GM12878 (cell line): ENCODE data around the gene STMP1. TPM values are rescaled to one million over a fixed set of nuclear protein-coding genes. Genes with fewer than 3 reads are reported as not detected.

ENCODE experiments used
- ATAC-seq: fragments of 200-7000 bp; cut with Tn5 transposase; 3 replicates; pipeline ENCODE4 v1.9.1; 2020; ENCODE audit warnings: mild to moderate bottlenecking, moderate library complexity
- BruUV-seq: library from RNA; stranded (reverse); fragments of 400-500 nt; replicated peaks from 2 replicates; lab custom pipeline; 2021; lab: Mats Ljungman, UMichigan
- CTCF ChIA-PET: fragments of 300-600 bp; sonication (Branson Sonifier 250); formaldehyde crosslinking; extraction: SDS; loops from one replicate; lab custom pipeline; 2021; ENCODE audit warnings: inconsistent platforms; lab: Yijun Ruan, JAX
- POLR2A ChIA-PET: fragments of 350-600 bp; formaldehyde crosslinking; extraction: SDS; loops from one replicate; lab custom pipeline; 2021; ENCODE audit warnings: inconsistent platforms; lab: Charles Lee
- RAD21 ChIA-PET: fragments of 300-600 bp; sonication (Branson Sonifier 250); formaldehyde crosslinking; loops from one replicate; lab custom pipeline; 2023; ENCODE audit warnings: antibody characterized with exemption; ENCODE audit not compliant: unreplicated experiment; lab: Charles Lee
- SMC1A ChIA-PET: fragments of 300-600 bp; sonication (Branson Sonifier 250); formaldehyde crosslinking; loops from one replicate; lab custom pipeline; 2023; ENCODE audit not compliant: unreplicated experiment, uncharacterized antibody; lab: Charles Lee
- DNase-seq: peaks from one replicate; pipeline ENCODE4 v3.0.0-alpha.2; 2011; ENCODE audit warnings: low read depth, low spot score
- FAIRE-seq: peaks from 3 replicates; lab custom pipeline; 2011; peaks lifted over from hg19 to GRCh38; lab: Jason Lieb, UNC
- H2AFZ ChIP-seq: 2 replicates; pipeline ENCODE4 v1.6.0; 2011; ENCODE audit warnings: low read depth, low read length, control low read depth; ENCODE audit not compliant: control insufficient read depth
- H3K27ac ChIP-seq: 2 replicates; pipeline ENCODE4 v1.5.1; 2011; ENCODE audit warnings: control low read depth; ENCODE audit not compliant: control insufficient read depth, insufficient read depth
- H3K27me3 ChIP-seq, 2 experiments: replicated peaks in 1 of 2; 2 replicates each; pipeline versions ENCODE4 v1.6.0 to v1.6.1; 2011; ENCODE audit warnings: low read length in 1 of 2; ENCODE audit not compliant: control insufficient read depth in 2 of 2, insufficient read depth in 2 of 2
- H3K36me3 ChIP-seq, 2 experiments: 2 replicates each; pipeline ENCODE4 v1.5.1; 2011; ENCODE audit warnings: low read length in 1 of 2; ENCODE audit not compliant: control insufficient read depth in 2 of 2, insufficient read depth in 2 of 2
- H3K4me1 ChIP-seq: 2 replicates; pipeline ENCODE4 v1.6.1; 2011; ENCODE audit warnings: mild to moderate bottlenecking, low read length, moderate library complexity, mixed read lengths; ENCODE audit not compliant: control insufficient read depth, insufficient read depth
- H3K4me2 ChIP-seq: 2 replicates; pipeline ENCODE4 v1.6.0; 2011; ENCODE audit warnings: control low read depth; ENCODE audit not compliant: control insufficient read depth, insufficient read depth
- H3K4me3 ChIP-seq: fragments of 200-600 bp; sonication (generic); 2 replicates; pipeline ENCODE4 v1.5.1; 2016
- H3K79me2 ChIP-seq: 2 replicates; pipeline ENCODE4 v1.6.0; 2011; ENCODE audit warnings: low read length; ENCODE audit not compliant: control insufficient read depth, insufficient read depth
- H3K9ac ChIP-seq: 2 replicates; pipeline ENCODE4 v1.8.0; 2011; ENCODE audit warnings: low read length, control low read depth, mixed read lengths; ENCODE audit not compliant: control insufficient read depth, insufficient read depth
- H3K9me3 ChIP-seq: replicated peaks from 3 replicates; pipeline ENCODE4 v1.5.1; 2011; ENCODE audit warnings: mild to moderate bottlenecking, low read length; ENCODE audit not compliant: control insufficient read depth, insufficient read depth
- H4K20me1 ChIP-seq: 2 replicates; pipeline ENCODE4 v1.6.0; 2011; ENCODE audit not compliant: control insufficient read depth, insufficient read depth
- BHLHE40 ChIP-seq, 2 experiments: fragments of 450-650 bp in 1 of 2; IDR thresholded peaks; 2 replicates each; pipeline ENCODE4 v1.6.1; 2011 to 2017; ENCODE audit warnings: low read depth in 2 of 2, borderline replicate concordance in 1 of 2, improper control_type of control experiment in 1 of 2, low read length in 1 of 2, mild to moderate bottlenecking in 1 of 2
- CBFB ChIP-seq: IDR thresholded peaks from 2 replicates; pipeline ENCODE4 v1.6.1; 2016; ENCODE audit warnings: antibody characterized with exemption, low read depth
- CEBPZ ChIP-seq: fragments of 150-350 bp; IDR thresholded peaks from 2 replicates; pipeline ENCODE4 v1.6.1; 2016; ENCODE audit warnings: low read depth, low read length
- ELK1 ChIP-seq: IDR thresholded peaks from 2 replicates; pipeline ENCODE4 v1.6.1; 2012; ENCODE audit warnings: low read depth, low read length, improper control_type of control experiment
- EP300 ChIP-seq, 2 experiments: fragments of 150-350 bp in 1 of 2; IDR thresholded peaks; 2 replicates each; pipeline ENCODE4 v1.6.1; 2011 to 2012; ENCODE audit warnings: low read depth in 2 of 2, low read length in 2 of 2, borderline replicate concordance in 1 of 2, improper control_type of control experiment in 1 of 2, inconsistent platforms in 1 of 2; ENCODE audit not compliant: control insufficient read depth in 1 of 2
- HCFC1 ChIP-seq: fragments of 150-350 bp; IDR thresholded peaks from 2 replicates; pipeline ENCODE4 v1.6.1; 2014; ENCODE audit warnings: low read length
- IRF4 ChIP-seq: IDR thresholded peaks from 2 replicates; pipeline ENCODE4 v1.6.1; 2011; ENCODE audit warnings: low read depth, low read length
- JUNB ChIP-seq: IDR thresholded peaks from 2 replicates; pipeline ENCODE4 v1.6.1; 2016; ENCODE audit warnings: antibody characterized with exemption, mild to moderate bottlenecking
- MYB ChIP-seq: fragments of 150-350 bp; IDR thresholded peaks from 2 replicates; pipeline ENCODE4 v1.6.1; 2014; ENCODE audit warnings: mild to moderate bottlenecking, low read depth, low read length, borderline replicate concordance
- NFXL1 ChIP-seq: fragments of 450-650 bp; IDR thresholded peaks from 2 replicates; pipeline ENCODE4 v1.6.1; 2017; ENCODE audit warnings: antibody characterized with exemption, mild to moderate bottlenecking, borderline replicate concordance
- SMAD5 ChIP-seq: IDR thresholded peaks from 2 replicates; pipeline ENCODE4 v1.6.1; 2016; ENCODE audit warnings: antibody characterized with exemption, low read depth
- SPI1 ChIP-seq: IDR thresholded peaks from 2 replicates; pipeline ENCODE4 v1.6.1; 2011; ENCODE audit warnings: low read depth, mild to moderate bottlenecking, low read length, moderate library complexity, borderline replicate concordance; ENCODE audit not compliant: insufficient read depth
- STAT1 ChIP-seq: fragments of 450-650 bp; conservative IDR thresholded peaks from 2 replicates; pipeline ENCODE4 v1.6.1; 2014; ENCODE audit warnings: antibody characterized with exemption, mild to moderate bottlenecking
- WRNIP1 ChIP-seq: IDR thresholded peaks from 2 replicates; pipeline ENCODE4 v1.6.1; 2011; ENCODE audit warnings: low read depth, low read length, improper control_type of control experiment, borderline replicate concordance
- ZNF274 ChIP-seq: IDR thresholded peaks from one replicate; pipeline ENCODE4 v1.8.0; 2011; ENCODE audit not compliant: insufficient read length, insufficient read depth
- ZNF622 ChIP-seq: fragments of 450-650 bp; IDR thresholded peaks from 2 replicates; pipeline ENCODE4 v1.6.1; 2017; ENCODE audit warnings: mild to moderate bottlenecking, inconsistent platforms
- WGBS: methylation state at CpG from one replicate; pipeline ENCODE4 v1.1.6; 2016; ENCODE audit warnings: low lambda C conversion rate; ENCODE audit not compliant: insufficient replicate concordance, insufficient coverage; ENCODE audit errors: missing lambda C conversion rate; 5-methylcytosine and 5-hydroxymethylcytosine counted together
- in situ Hi-C: fragments of 300-500 bp; cut with MboI; formaldehyde crosslinking; loops from 9 replicates; pipeline ENCODE4 v1.14.3; 2018; ENCODE audit warnings: mixed read lengths
- intact Hi-C: fragments of 100-400 bp; cut with micrococcal nuclease; formaldehyde crosslinking; loops from one replicate; pipeline ENCODE4 v1.14.2; 2022; ENCODE audit not compliant: unreplicated experiment
- polyA plus RNA-seq, 11 experiments: library from polyadenylated mRNA; depleted of rRNA in 4 of 11; unstranded in 6 of 11; stranded (reverse) in 5 of 11; fragments of >200 nt; fragmentation: Nextera tagmentation in 4 of 11; fragmentation: Illumina TruSeq in 1 of 11; extraction: Ambion mirVana in 4 of 11; extraction: Trizol in 1 of 11; gene quantifications; 1 replicate in 1 of 11; 2 replicates in 10 of 11; pipeline versions ENCODE4 v1.2.1 to v1.2.3, GENCODE V29; 2011 to 2016; ENCODE audit warnings: inconsistent platforms in 2 of 11, missing spikeins in 2 of 11, low read depth in 1 of 11
- total RNA-seq, 4 experiments: library from RNA; depleted of rRNA in 3 of 4; stranded (reverse); fragments of >200 nt in 3 of 4; fragmentation: Illumina TruSeq in 1 of 4; extraction: Trizol in 1 of 4; gene quantifications; 2 replicates each; pipeline versions ENCODE4 v1.2.1 to v1.2.3, GENCODE V29; 2013 to 2021
- TF ChIP-seq, protein P1 (sequence below): IDR thresholded peaks from 2 replicates; pipeline ENCODE4 v1.6.1; 2012; ENCODE audit warnings: low read depth, low read length, improper control_type of control experiment

STMP1 gene
- total and polyA plus RNA-seq, 10 of the 15 experiments (the other 5 are each of a cell fraction or from before 2014, with no cell fraction given): 8.0 to 79.9 (median 24.7) TPM

GRCh38 chr7:135723411-135723810 lies 61.1 kb downstream of the STMP1 start:
- Histone ChIP-seq H3K9me3 (no peaks in the 10 kb centered on the region), H3K4me1 (no peaks in the 10 kb centered on the region), H3K4me3 (no peak overlapping the region), H3K27me3 (peaks cover 0 to 1% of the 10 kb centered on the region in 2 experiments; a peak in 3 of 4 replicates), H3K9ac (no peak overlapping the region), H3K36me3 (no peaks in the 10 kb centered on the region), H3K27ac (no peak overlapping the region), H2AFZ (no peak overlapping the region), H4K20me1 (no peaks in the 10 kb centered on the region), H3K4me2 (no peak overlapping the region), H3K79me2 (no peaks in the 10 kb centered on the region)
- TF ChIP-seq ZNF274: no peak
- no peak for TF ChIP-seq SPI1
- no peak for TF ChIP-seq MYB
- no peak for TF ChIP-seq CBFB
- no peak for TF ChIP-seq EP300 (IDR thresholded peaks at IDR 0.05; ENCODE audit: borderline replicate concordance in 1 of 2, control insufficient read depth in 1 of 2, low read depth in 2 of 2, low read length in 2 of 2)
- no peak for TF ChIP-seq ZNF622
- TF ChIP-seq CEBPZ: no peak
- no peak for TF ChIP-seq BHLHE40 (IDR thresholded peaks at IDR 0.05; ENCODE audit: borderline replicate concordance in 1 of 2, low read depth in 2 of 2, low read length in 1 of 2)
- TF ChIP-seq, protein P1, sequence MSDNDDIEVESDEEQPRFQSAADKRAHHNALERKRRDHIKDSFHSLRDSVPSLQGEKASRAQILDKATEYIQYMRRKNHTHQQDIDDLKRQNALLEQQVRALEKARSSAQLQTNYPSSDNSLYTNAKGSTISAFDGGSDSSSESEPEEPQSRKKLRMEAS: no peak
- TF ChIP-seq NFXL1: no peak
- TF ChIP-seq JUNB: no peak
- no peak for TF ChIP-seq IRF4
- no peak for TF ChIP-seq ELK1
- TF ChIP-seq SMAD5: no peak
- no peak for TF ChIP-seq HCFC1
- TF ChIP-seq STAT1: no peak
- no peak for TF ChIP-seq WRNIP1
- SMC1A ChIA-PET: no interaction called here
- 46% methylated on average over 7 of the region's 7 CpGs for WGBS
- CTCF ChIA-PET: interaction anchor here (1.1 to 1.9 kb wide), 2 partner anchors 12 to 50 kb away, joined by 4 read pairs; no protein-coding TSS in a partner anchor
- in situ Hi-C loops (no loop called here), intact Hi-C loops (no loop called here)
- no TSS peak for BruUV-seq
- POLR2A ChIA-PET: no interaction called here
- no peak for ATAC-seq
- no peak for DNase-seq
- RAD21 ChIA-PET: no interaction called here
- no peak for FAIRE-seq
